Activated naive CD4-positive, alpha-beta T cell treated with anti-CD3 and anti-CD28 coated beads, Interleukin-2, amount 10 ng/mL, durations not matched to agents 7 days and 5 days (primary cell): ENCODE results near the gene BBLN.

Experiments used
- CTCF ChIA-PET: fragments of 350-600 bp; sonication (Branson Sonifier 250); formaldehyde crosslinking; loops from one replicate; lab custom pipeline; 2021; ENCODE audit warnings: antibody characterized with exemption; lab: Charles Lee
- DNase-seq: peaks from one replicate; pipeline ENCODE4 v3.0.0-alpha.2; 2020
- H3K27ac Mint-ChIP-seq: one replicate; pipeline ENCODE4 v1.8.0; 2021; ENCODE audit warnings: mild to moderate bottlenecking, moderate library complexity, mixed read lengths
- H3K27me3 Mint-ChIP-seq: one replicate; pipeline ENCODE4 v1.8.0; 2021; ENCODE audit warnings: mild to moderate bottlenecking, mixed read lengths
- H3K36me3 Mint-ChIP-seq: one replicate; pipeline ENCODE4 v1.8.0; 2021; ENCODE audit warnings: mixed read lengths
- H3K4me1 Mint-ChIP-seq: one replicate; pipeline ENCODE4 v1.8.0; 2021; ENCODE audit warnings: mixed read lengths
- H3K4me3 Mint-ChIP-seq: one replicate; pipeline ENCODE4 v1.8.0; 2021; ENCODE audit warnings: mild to moderate bottlenecking, moderate library complexity, mixed read lengths
- H3K9me3 Mint-ChIP-seq: one replicate; pipeline ENCODE4 v1.8.0; 2021; ENCODE audit warnings: mixed read lengths

The BBLN gene

DNA sequence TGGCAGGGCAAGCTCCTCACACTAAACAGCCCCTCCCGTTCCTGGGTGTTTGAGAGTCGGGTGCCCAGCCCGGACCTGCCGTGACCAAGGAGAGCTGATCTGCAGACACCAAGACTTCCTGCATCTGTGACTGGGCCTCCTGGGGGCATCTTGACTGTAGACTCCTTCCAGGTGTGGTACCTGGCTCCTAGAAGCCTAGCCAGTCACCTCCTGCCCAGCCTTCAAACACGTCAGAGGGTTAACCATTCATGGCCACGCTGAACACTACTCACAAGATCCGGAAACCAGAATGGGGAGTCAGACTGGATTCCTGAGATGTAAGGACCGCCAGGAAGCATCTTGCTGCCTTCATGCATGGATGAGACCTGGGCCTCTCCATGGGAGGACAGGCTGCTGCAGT is 14.5 kb upstream of the BBLN start:
- H3K27ac Mint-ChIP-seq, result no peak overlapping the region
- no peaks in the 10 kb centered on the region for H3K9me3 Mint-ChIP-seq
- no peak for DNase-seq
- H3K36me3 Mint-ChIP-seq, result no peaks in the 10 kb centered on the region
- CTCF ChIA-PET, result interaction anchor here (1.1 kb wide), 1 partner anchor 28 kb away, joined by 4 read pairs; no protein-coding TSS in a partner anchor
- peaks cover 26% of the 10 kb centered on the region for H3K27me3 Mint-ChIP-seq
- no peak overlapping the region for H3K4me3 Mint-ChIP-seq
- peaks cover 19% of the 10 kb centered on the region for H3K4me1 Mint-ChIP-seq

DNA sequence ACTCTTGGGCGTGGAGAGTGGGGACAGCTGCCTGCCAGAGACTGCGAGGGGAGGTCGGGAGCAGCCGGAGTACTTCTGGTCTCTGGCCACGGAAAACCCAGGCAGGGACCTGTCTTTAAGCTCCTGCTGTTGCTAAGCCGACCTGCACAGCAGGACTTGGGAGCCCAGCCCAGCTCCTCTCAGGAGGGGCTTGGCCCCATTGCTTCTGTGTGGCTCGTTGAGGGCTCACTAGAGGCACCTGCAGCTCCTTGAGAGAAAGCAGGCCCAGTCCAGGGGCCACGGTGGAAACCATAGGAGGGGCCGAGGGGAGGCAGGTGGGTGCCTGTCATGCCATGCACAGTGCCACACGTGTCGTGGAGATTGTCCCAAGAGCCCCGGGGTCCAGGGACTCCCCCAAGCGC is 14.1 kb upstream of the BBLN start:
- DNase-seq, result no peak
- H3K27me3 Mint-ChIP-seq, result peaks cover 30% of the 10 kb centered on the region
- CTCF ChIA-PET, result interaction anchor here (1.1 kb wide), 1 partner anchor 28 kb away, joined by 4 read pairs; no protein-coding TSS in a partner anchor
- peaks cover 19% of the 10 kb centered on the region for H3K4me1 Mint-ChIP-seq
- H3K4me3 Mint-ChIP-seq, result no peak overlapping the region
- no peaks in the 10 kb centered on the region for H3K9me3 Mint-ChIP-seq
- no peak overlapping the region for H3K27ac Mint-ChIP-seq
- no peaks in the 10 kb centered on the region for H3K36me3 Mint-ChIP-seq

DNA sequence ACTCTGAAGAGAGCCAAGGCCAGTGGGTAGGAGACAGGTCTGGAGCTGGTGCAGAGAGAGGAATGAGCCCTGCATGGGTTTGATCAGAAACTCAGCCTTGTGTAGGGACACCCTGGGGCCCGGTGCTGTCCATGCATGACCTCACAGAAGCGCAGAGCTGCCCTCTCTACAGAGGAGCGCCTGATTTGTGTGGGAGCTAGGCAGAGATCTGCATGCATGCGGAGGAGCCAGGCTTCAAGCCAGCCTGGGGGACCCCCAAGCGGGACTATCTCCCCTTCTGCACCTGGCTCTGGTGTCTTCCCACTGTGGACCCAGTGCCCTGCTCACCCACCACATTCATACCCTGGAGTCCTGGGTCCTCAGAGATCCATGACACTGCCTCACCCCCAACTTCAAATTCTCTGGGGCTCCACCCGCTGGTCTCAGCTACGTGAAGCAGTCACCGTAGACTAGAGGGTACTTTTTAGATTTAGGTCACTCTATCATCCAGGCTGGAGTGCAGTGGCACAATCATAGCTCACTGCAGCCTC is 13.4 kb upstream of the BBLN start:
- Mint-ChIP-seq H3K4me3 (no peak overlapping the region), H3K27ac (no peak overlapping the region), H3K9me3 (no peaks in the 10 kb centered on the region), H3K36me3 (no peaks in the 10 kb centered on the region), H3K27me3 (peaks cover 37% of the 10 kb centered on the region), H3K4me1 (peaks cover 19% of the 10 kb centered on the region)
- DNase-seq, result no peak
- CTCF ChIA-PET, result interaction anchor here (0.7 to 1.1 kb wide), 2 partner anchors 19 to 29 kb away, joined by 3 to 4 read pairs; no protein-coding TSS in a partner anchor

DNA sequence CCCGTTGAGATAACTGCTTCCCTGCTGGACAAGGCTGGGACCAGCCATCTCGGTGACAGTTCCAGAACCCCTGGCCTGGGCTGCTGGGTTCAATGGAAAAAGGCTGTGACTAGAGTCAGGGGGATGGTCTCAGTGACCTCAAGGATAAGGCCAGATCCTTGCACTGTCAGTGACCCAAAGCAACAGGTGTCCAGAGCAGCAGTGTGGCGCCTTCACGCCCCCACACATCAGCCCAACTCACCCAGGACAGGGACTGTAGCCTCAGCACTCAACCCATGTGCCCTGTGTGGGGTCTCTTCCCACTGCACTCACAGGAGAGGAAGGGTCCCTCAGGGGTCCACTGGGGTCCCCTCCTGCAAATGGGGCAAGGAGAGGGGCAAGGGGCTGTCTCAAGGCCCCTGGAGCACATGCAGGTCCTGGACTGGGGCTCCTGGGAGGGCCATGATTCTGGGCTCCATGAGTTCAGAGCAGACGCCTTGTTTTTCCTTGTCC is 11.5 kb upstream of the BBLN start:
- CTCF ChIA-PET, result no interaction called here
- Mint-ChIP-seq H3K27me3 (peaks cover 43% of the 10 kb centered on the region), H3K27ac (no peak overlapping the region), H3K36me3 (no peaks in the 10 kb centered on the region), H3K4me1 (peaks cover 1% of the 10 kb centered on the region), H3K4me3 (no peak overlapping the region), H3K9me3 (no peaks in the 10 kb centered on the region)
- DNase-seq, result no peak

GRCh38 chr9:128149001-128149701 is 10.9 kb upstream of the BBLN start, which contains the start of gene LCN2:
TSS of gene LCN2 (plus strand) at chr9:128149453. CDS start at chr9:128149526, 73 bp downstream.
- Mint-ChIP-seq H3K27me3 (peaks cover 43% of the 10 kb centered on the region), H3K36me3 (no peaks in the 10 kb centered on the region), H3K27ac (no peak within 1 kb of the TSS), H3K4me3 (no peak within 1 kb of the TSS), H3K9me3 (no peaks in the 10 kb centered on the region), H3K4me1 (no peaks in the 10 kb centered on the region)
- DNase-seq, result no peak
- CTCF ChIA-PET, result interaction anchor here (0.9 kb wide), 1 partner anchor 23 kb away, joined by 3 read pairs; no protein-coding TSS in a partner anchor

DNA sequence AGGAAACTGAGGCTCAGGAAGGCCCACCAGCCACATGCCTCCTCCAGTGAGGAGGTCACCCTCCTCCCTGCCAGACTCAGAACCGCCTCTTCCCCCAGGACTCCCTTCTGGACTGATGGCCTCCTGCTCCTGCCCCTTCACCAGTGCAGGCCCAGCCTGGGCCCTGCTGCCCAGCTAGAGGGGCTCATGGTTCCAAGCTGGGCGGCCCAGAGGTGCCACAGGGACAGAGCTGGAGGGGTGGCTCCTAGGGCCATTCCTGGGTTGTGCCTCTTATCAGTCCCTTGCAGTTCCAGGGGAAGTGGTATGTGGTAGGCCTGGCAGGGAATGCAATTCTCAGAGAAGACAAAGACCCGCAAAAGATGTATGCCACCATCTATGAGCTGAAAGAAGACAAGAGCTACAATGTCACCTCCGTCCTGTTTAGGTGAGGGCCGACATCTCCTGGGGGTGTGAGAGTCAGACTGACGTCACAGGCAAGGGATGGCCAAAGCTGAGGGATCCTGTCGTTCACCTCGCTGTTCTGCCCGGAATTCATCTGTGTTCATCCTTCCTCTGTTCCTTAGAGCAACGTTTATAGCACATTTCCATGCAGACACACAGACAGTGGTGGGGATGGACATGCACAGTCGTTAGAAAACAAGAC is 10.0 kb upstream of the BBLN start:
- Mint-ChIP-seq H3K36me3 (no peaks in the 10 kb centered on the region), H3K27me3 (peaks cover 43% of the 10 kb centered on the region), H3K4me3 (no peak overlapping the region), H3K27ac (no peak overlapping the region), H3K4me1 (no peaks in the 10 kb centered on the region), H3K9me3 (no peaks in the 10 kb centered on the region)
- no peak for DNase-seq
- CTCF ChIA-PET, result interaction anchor here (0.9 to 1.4 kb wide), 2 partner anchors 9 to 24 kb away, joined by 3 to 4 read pairs; no protein-coding TSS in a partner anchor

DNA sequence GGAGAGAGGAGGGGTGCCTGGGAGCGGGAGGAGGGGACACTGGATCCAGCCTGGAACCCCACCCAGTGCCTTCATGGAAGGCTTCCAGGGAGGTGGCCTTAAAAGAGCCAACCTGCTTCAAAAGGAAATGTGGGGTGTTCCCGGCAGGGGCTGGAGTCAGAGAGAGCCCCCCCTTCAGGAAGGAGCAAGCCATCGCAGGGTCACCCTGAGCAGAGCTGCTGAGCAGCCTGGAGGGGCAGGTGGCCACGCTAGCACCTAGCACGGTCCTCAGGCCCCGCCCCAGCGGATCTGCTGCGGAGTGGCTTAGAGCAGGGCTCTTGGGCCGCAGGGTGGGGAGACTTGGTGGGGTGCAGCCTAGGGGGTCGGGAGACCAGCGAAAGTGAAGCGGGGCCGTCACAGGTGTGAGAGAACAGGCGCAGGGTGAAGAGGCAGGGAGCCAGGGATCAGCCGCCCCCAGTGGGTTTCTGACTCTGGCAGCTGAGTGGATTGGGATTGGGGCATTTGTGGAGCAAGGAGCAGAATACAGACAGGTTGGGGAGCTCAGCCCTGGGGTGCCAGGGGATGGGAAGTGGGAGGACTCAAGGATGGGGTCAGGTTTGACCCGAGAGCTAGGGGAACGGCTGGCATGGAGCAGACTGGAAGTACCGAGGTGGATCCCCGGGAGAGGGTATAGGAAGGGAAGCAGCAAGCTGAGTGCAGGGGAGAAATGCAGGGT is 9.3 kb upstream of the BBLN start:
- no peaks in the 10 kb centered on the region for H3K36me3 Mint-ChIP-seq
- H3K27ac Mint-ChIP-seq, result peak overlapping the region; percentile 34
- DNase-seq, result peak; percentile 42
- H3K4me3 Mint-ChIP-seq, result no peak overlapping the region
- peaks cover 47% of the 10 kb centered on the region for H3K27me3 Mint-ChIP-seq
- CTCF ChIA-PET, result interaction anchor here (0.9 to 1.4 kb wide), 4 partner anchors 9 to 45 kb away, joined by 3 to 4 read pairs (median 3); no protein-coding TSS in a partner anchor
- no peaks in the 10 kb centered on the region for H3K4me1 Mint-ChIP-seq
- H3K9me3 Mint-ChIP-seq, result no peaks in the 10 kb centered on the region

- H3K4me1 Mint-ChIP-seq, result no peaks in the 10 kb centered on the region
- H3K36me3 Mint-ChIP-seq, result no peaks in the 10 kb centered on the region
- H3K9me3 Mint-ChIP-seq, result no peaks in the 10 kb centered on the region
- H3K27ac Mint-ChIP-seq, result no peak overlapping the region
- DNase-seq, result no peak
- H3K27me3 Mint-ChIP-seq, result peaks cover 43% of the 10 kb centered on the region
- CTCF ChIA-PET, result interaction anchor here (0.9 to 1.3 kb wide), 3 partner anchors 15 to 44 kb away, joined by 3 to 6 read pairs (median 3); no protein-coding TSS in a partner anchor
- H3K4me3 Mint-ChIP-seq, result no peak overlapping the region
These were observed 8.5 kb upstream of the BBLN start for GRCh38 chr9:128151309-128152132.

DNA sequence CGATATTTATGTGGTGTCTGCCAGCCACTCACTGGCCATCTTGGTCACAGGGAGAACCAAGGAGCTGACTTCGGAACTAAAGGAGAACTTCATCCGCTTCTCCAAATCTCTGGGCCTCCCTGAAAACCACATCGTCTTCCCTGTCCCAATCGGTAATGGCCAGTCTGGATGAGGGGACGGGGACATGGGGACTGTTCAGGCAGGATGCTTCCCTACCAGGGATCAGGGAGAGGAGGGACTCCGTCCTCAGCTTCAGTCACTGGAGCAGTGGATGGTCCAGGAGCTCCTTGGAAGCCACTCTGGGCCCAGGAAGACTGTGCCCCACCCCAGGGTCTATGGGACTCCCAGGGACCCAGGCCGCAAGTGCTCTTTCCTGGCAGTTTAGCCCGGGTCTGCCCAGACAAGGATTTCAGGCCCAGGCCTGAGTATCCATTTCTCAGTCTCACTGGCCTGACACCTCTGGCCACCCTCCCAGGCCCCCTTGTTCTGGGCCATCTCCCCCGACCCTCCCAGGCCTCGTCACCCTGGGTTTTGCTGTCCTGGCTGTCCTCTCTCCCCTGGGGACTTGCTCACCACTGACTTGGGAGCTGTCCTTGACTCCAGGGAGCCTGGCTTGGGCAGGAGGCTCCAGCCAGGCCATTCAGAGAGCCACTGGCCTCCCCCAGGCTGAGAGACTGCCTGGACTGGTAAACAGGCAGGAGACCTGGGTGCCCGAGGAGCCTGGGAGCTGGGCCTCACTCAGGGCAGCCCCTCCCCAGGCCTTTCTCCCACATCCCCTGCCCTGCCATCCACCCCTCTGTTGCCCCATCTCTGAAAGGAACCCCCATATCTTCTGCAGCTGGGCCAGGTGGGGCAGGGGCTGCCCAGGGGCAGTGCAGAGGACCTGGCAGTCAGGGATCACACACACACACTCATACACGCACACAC is 7.7 kb upstream of the BBLN start:
- Mint-ChIP-seq H3K27ac (no peak overlapping the region), H3K27me3 (peaks cover 40% of the 10 kb centered on the region), H3K4me1 (no peaks in the 10 kb centered on the region), H3K36me3 (no peaks in the 10 kb centered on the region), H3K9me3 (no peaks in the 10 kb centered on the region), H3K4me3 (no peak overlapping the region)
- CTCF ChIA-PET, result interaction anchor here (1.3 kb wide), 1 partner anchor 15 kb away, joined by 6 read pairs; no protein-coding TSS in a partner anchor
- DNase-seq, result no peak

DNA sequence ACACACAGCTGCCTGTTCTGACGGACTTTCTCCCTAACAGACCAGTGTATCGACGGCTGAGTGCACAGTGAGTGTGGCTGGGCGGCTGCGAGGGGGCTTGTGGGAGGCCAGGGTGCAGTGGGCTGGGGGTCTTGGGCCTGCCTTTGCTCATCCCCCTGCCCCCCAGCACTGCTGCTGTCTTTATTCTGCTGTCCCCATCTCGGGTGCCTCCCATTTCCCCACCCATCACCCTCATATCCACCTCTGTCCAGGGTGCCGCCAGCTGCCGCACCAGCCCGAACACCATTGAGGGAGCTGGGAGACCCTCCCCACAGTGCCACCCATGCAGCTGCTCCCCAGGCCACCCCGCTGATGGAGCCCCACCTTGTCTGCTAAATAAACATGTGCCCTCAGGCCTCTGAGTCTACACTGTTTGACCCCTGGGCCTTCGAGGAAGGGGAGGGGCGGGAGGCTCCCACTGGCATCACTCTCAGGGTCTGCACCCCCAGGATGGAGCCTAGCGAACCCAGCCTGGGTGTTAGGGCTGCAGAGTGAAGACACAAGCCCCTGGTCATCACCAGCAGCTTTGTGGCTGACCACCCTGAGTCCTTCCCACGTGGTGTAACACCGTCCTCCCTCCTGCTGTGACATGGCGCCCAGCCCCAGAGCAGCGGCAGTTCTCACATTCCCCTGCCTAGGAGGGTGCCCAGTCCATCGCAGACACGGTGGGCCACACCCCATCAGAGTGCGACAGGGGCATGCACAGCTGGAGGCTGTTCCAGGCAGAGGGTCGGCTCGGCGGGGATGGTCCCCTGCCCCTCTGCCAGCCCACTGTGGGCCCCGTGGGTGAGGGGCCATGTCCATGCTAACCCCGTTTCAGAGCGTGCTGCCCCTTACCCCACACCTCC is 6.8 kb upstream of the BBLN start:
- Mint-ChIP-seq H3K27ac (no peak overlapping the region), H3K9me3 (no peaks in the 10 kb centered on the region), H3K27me3 (peaks cover 34% of the 10 kb centered on the region), H3K4me1 (no peaks in the 10 kb centered on the region), H3K36me3 (no peaks in the 10 kb centered on the region), H3K4me3 (no peak overlapping the region)
- no peak for DNase-seq
- CTCF ChIA-PET, result no interaction called here

GRCh38 chr9:128153947-128154695 is 5.9 kb upstream of the BBLN start:
- CTCF ChIA-PET, result no interaction called here
- H3K9me3 Mint-ChIP-seq, result no peaks in the 10 kb centered on the region
- peaks cover 2% of the 10 kb centered on the region for H3K4me1 Mint-ChIP-seq
- peaks cover 29% of the 10 kb centered on the region for H3K27me3 Mint-ChIP-seq
- no peak overlapping the region for H3K4me3 Mint-ChIP-seq
- no peaks in the 10 kb centered on the region for H3K36me3 Mint-ChIP-seq
- DNase-seq, result no peak
- H3K27ac Mint-ChIP-seq, result no peak overlapping the region
